Central memory CD8-positive, alpha-beta T cell (primary cell): Measurements from ENCODE around the gene PAQR5.
A peak's percentile ranks its signal among the peaks of the same experiment; 100 is the strongest.
"Not testable (repeated sequence)": the region's sequence is repeated elsewhere in the genome, so short reads cannot be mapped to it uniquely, and the experiment has no call there.

Experiments used
- ATAC-seq: fragments of 150-1000 bp; cut with Tn5 transposase; replicated peaks from 2 replicates; pipeline ENCODE4 v1.10.0; 2022; ENCODE audit warnings: mild to moderate bottlenecking, moderate FRiP score, moderate number of reproducible peaks; ENCODE audit not compliant: poor library complexity, severe bottlenecking; ENCODE audit errors: extremely low read depth
- DNase-seq, 2 donors: peaks; one replicate each; pipeline ENCODE4 v3.0.0; 2021; ENCODE audit warnings: low spot score in 2 of 2
- H3K27ac Mint-ChIP-seq: one replicate; pipeline ENCODE4 v1.8.0; 2022; ENCODE audit warnings: low read depth, mild to moderate bottlenecking, moderate library complexity, mixed read lengths
- H3K27me3 Mint-ChIP-seq: one replicate; pipeline ENCODE4 v1.8.0; 2022; ENCODE audit warnings: mixed read lengths
- H3K36me3 Mint-ChIP-seq: one replicate; pipeline ENCODE4 v1.8.0; 2022; ENCODE audit warnings: mild to moderate bottlenecking, moderate library complexity, mixed read lengths; ENCODE audit not compliant: insufficient read depth
- H3K4me1 Mint-ChIP-seq: one replicate; pipeline ENCODE4 v1.8.0; 2022; ENCODE audit warnings: mixed read lengths
- H3K4me3 Mint-ChIP-seq: one replicate; pipeline ENCODE4 v1.8.0; 2022; ENCODE audit warnings: mild to moderate bottlenecking, moderate library complexity, mixed read lengths
- H3K9me3 Mint-ChIP-seq: one replicate; pipeline ENCODE4 v1.8.0; 2022; ENCODE audit warnings: mixed read lengths

Gene PAQR5

GRCh38 chr15:69299451-69299886 is 757 bp downstream of the PAQR5 start:
- Mint-ChIP-seq H3K4me3 (peak overlapping the region; percentile 32), H3K9me3 (no peaks in the 10 kb centered on the region), H3K4me1 (peaks cover 16% of the 10 kb centered on the region)

DNA sequence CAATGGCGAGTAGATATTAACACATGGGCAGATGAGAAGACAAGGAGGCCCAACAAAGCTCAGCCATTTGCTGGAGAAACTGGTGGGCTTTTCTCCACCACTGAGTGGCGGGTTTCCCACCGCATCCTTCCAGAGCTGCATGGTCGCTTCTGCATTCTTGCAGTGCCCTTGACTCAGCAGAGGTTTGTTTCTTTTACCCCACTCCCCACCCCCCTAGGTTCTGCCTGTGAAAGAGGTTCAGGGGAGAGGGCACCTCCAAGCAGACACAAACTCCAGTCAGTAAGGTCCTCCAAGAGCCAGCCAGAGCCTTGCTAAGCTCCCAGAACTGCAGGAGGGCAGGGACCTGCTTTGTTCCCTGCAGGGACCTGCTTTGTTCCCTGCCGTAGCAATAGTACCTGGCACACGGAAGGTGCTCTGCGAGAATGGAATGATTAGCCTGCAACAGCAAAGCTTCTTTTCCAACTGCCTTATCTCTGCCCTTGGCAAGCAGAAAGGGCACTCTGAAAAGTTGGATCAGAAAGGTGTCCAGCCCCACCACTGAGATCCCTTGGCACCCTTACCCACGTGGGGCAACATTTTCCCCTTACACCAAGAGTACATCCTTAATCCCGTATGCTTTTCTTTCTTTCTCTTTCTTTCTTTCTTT is 1.4 kb downstream of the PAQR5 start:
- no peak for ATAC-seq
- peak overlapping the region; percentile 29 for H3K4me3 Mint-ChIP-seq
- H3K9me3 Mint-ChIP-seq: no peaks in the 10 kb centered on the region
- H3K27me3 Mint-ChIP-seq: peaks cover 90% of the 10 kb centered on the region
- no peak overlapping the region for H3K27ac Mint-ChIP-seq
- no peak for DNase-seq
- H3K36me3 Mint-ChIP-seq: peaks cover 2% of the 10 kb centered on the region
- H3K4me1 Mint-ChIP-seq: peaks cover 16% of the 10 kb centered on the region

More at GRCh38 chr15:69299451-69299886, 757 bp downstream of the PAQR5 start:
- peaks cover 2% of the 10 kb centered on the region for H3K36me3 Mint-ChIP-seq
- H3K27me3 Mint-ChIP-seq: peaks cover 84% of the 10 kb centered on the region
- ATAC-seq (no peak), DNase-seq (no peak)
- no peak overlapping the region for H3K27ac Mint-ChIP-seq

DNA sequence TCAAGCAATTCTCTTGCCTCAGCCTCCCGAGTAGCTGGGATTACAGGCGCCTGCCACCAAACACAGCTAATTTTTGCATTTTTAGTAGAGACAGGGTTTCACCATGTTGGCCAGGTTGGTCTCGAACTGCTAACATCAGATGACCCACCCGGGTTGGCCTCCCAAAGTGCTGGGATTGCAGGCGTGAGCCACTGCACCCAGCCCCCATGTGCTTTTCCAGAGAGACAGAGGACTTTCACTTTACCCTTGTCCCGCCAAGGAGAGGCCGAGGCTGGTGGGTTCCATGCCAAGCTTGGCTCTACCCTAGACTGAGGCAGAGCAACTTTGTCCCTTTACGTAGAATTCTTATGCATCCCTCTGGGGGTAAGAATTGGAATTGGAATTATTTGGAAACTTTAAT is 2.4 kb downstream of the PAQR5 start:
- Mint-ChIP-seq H3K4me1 (peaks cover 16% of the 10 kb centered on the region), H3K4me3 (peak overlapping the region; percentile 29), H3K27me3 (peaks cover 82% of the 10 kb centered on the region)
- ATAC-seq, H3K9me3 Mint-ChIP-seq, H3K27ac Mint-ChIP-seq, DNase-seq, H3K36me3 Mint-ChIP-seq: not testable (repeated sequence)

GRCh38 chr15:69302087-69302486 is 3.4 kb downstream of the PAQR5 start:
- ATAC-seq, H3K27ac Mint-ChIP-seq, H3K9me3 Mint-ChIP-seq, H3K4me3 Mint-ChIP-seq, DNase-seq, H3K36me3 Mint-ChIP-seq: not testable (repeated sequence)
- Mint-ChIP-seq H3K4me1 (peaks cover 16% of the 10 kb centered on the region), H3K27me3 (peaks cover 79% of the 10 kb centered on the region)

GRCh38 chr15:69302929-69303328 is 4.2 kb downstream of the PAQR5 start:
- DNase-seq (no peak), ATAC-seq (no peak)
- H3K27ac Mint-ChIP-seq: no peak overlapping the region
- peaks cover 2% of the 10 kb centered on the region for H3K36me3 Mint-ChIP-seq
- no peaks in the 10 kb centered on the region for H3K9me3 Mint-ChIP-seq
- peaks cover 79% of the 10 kb centered on the region for H3K27me3 Mint-ChIP-seq
- H3K4me3 Mint-ChIP-seq: no peak overlapping the region
- H3K4me1 Mint-ChIP-seq: peaks cover 16% of the 10 kb centered on the region

DNA sequence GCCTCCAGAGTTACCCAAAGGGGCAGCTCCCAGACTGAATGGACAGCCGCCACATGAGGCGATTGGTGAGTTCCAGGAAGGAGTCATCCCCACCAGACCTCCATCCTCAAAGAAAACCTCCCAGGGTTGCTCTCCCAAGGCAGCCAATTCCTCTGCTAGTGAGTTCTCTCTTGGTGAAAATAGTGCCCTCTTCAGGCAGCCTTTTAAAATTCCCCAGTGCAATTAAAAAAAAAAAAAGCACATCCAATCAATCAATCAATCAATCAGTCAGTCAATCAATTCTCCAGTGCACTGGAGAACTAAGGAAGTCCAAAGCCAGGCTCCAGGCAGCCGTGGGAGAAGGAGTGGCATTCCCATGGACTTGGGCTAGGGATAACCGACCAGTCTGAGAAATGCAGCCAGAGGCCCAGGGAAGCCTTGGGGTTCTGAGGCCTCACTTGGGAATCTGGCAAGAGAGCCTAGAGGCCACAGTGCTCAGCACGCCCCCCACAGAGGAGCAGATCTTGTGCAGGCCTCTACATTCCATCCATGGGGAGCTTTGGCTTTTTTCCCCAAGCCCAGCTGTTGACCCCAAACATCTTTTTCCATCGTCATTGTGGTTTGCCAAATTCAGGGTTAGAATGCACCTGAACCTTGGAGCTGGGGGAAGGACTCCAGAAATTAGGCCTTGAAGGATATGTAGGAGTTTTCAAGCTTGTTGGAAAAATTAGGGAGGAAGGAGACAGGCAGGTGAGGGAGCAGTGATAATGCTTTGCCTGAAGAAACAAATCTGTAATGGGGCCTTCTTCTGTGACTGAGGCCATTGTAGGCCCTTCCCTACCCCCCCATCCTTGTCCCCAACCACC is 4.8 kb downstream of the PAQR5 start:
- Mint-ChIP-seq H3K27ac (no peak overlapping the region), H3K4me3 (no peak overlapping the region), H3K4me1 (peaks cover 16% of the 10 kb centered on the region), H3K9me3 (no peaks in the 10 kb centered on the region), H3K36me3 (peaks cover 2% of the 10 kb centered on the region), H3K27me3 (peaks cover 79% of the 10 kb centered on the region)
- ATAC-seq (no peak), DNase-seq (no peak)

DNA sequence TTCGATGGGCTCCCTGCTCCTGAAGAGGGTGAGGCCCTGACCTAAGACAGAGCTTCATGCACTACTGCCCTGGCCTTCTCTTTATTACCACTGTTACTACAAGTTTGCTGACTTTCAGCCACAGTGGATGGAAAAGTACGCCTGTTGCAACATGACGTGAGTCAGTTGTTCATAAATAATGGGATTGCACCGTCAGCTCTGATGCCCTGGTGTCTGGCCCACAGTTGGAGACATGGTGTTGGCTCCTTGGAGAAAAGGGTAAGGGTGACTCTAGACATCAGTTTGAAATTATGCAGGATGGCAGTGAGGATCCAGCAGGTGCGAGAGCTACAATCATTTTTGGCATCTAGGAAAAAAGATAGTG is 5.5 kb downstream of the PAQR5 start:
- Mint-ChIP-seq H3K36me3 (peaks cover 2% of the 10 kb centered on the region), H3K27ac (no peak overlapping the region), H3K4me3 (no peak overlapping the region), H3K4me1 (peaks cover 16% of the 10 kb centered on the region), H3K27me3 (peaks cover 84% of the 10 kb centered on the region), H3K9me3 (no peaks in the 10 kb centered on the region)
- ATAC-seq (no peak), DNase-seq (no peak)

GRCh38 chr15:69305204-69305931 is 6.7 kb downstream of the PAQR5 start:
- DNase-seq: no peak
- Mint-ChIP-seq H3K4me1 (peaks cover 7% of the 10 kb centered on the region), H3K27ac (no peak overlapping the region), H3K27me3 (peaks cover 76% of the 10 kb centered on the region), H3K36me3 (peaks cover 2% of the 10 kb centered on the region), H3K9me3 (no peaks in the 10 kb centered on the region), H3K4me3 (no peak overlapping the region)
- ATAC-seq: no peak

GRCh38 chr15:69305933-69306568 is 7.3 kb downstream of the PAQR5 start:
- peaks cover 70% of the 10 kb centered on the region for H3K27me3 Mint-ChIP-seq
- H3K36me3 Mint-ChIP-seq: peaks cover 2% of the 10 kb centered on the region
- peaks cover under 1% of the 10 kb centered on the region for H3K4me1 Mint-ChIP-seq
- DNase-seq: no peak
- no peak overlapping the region for H3K4me3 Mint-ChIP-seq
- no peak for ATAC-seq
- H3K9me3 Mint-ChIP-seq: no peaks in the 10 kb centered on the region
- no peak overlapping the region for H3K27ac Mint-ChIP-seq

- Mint-ChIP-seq H3K27ac (no peak overlapping the region), H3K9me3 (no peaks in the 10 kb centered on the region), H3K36me3 (peaks cover 2% of the 10 kb centered on the region), H3K27me3 (peaks cover 59% of the 10 kb centered on the region), H3K4me1 (no peaks in the 10 kb centered on the region), H3K4me3 (no peak overlapping the region)
- DNase-seq (no peak), ATAC-seq (no peak)
These were observed 9.2 kb downstream of the PAQR5 start for GRCh38 chr15:69307939-69308338.

DNA sequence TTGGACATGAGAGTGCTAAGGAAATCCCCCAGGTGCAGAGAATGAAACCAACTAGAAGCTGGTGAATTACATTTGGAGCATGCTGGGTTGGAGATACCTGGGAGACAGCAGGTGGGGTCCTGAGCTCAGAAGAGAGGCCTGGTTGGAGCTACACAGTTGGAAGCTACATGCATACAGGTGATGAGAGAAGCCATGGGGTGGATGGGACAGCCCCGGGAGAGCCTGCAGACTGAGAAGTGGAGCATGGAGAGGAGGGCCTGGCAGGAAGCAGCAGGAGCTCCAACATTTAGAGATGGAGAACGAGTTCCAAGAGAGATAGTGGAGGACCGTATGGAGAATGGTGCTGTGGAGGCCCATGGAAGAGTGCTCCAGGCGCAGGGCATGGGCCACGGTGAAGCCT is 10.2 kb downstream of the PAQR5 start:
- H3K36me3 Mint-ChIP-seq: no peaks in the 10 kb centered on the region
- H3K4me1 Mint-ChIP-seq: no peaks in the 10 kb centered on the region

DNA sequence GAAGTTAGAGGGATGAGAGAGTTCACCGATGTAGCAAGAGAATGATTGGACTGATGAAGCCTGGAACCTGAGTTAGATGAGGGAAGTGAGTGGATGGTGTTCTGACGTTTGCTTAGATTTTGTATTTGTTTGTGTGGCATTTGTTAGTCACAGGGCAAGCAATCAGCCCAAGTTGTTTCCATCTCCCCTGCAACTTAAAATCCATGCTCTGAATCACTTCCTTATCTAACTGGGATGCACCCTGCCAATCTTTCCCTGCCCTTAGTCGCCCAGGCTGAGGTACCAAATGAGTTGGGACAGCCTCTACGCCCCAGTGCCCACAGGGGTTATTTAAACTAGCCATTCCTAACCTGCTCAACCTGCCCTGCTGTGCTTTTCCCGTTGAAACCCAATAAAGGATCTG is 12.6 kb downstream of the PAQR5 start:
- Mint-ChIP-seq H3K36me3 (no peaks in the 10 kb centered on the region), H3K9me3 (no peaks in the 10 kb centered on the region), H3K27me3 (peaks cover 61% of the 10 kb centered on the region), H3K4me3 (no peak overlapping the region), H3K27ac (no peak overlapping the region), H3K4me1 (no peaks in the 10 kb centered on the region)
- no peak for ATAC-seq
- DNase-seq: no peak

More for the DNA sequence above, 10.2 kb downstream of the PAQR5 start:
- Mint-ChIP-seq H3K27me3 (peaks cover 50% of the 10 kb centered on the region), H3K27ac (no peak overlapping the region), H3K9me3 (no peaks in the 10 kb centered on the region), H3K4me3 (no peak overlapping the region)
- ATAC-seq (no peak), DNase-seq (no peak)
